SU-DHL-6 (cell line): ENCODE data around the gene HCRTR1.

Source experiments
- H2AFZ ChIP-seq: fragments of 200-600 bp; sonication (generic); 2 replicates; pipeline ENCODE4 v1.6.1; 2014; ENCODE audit warnings: low read depth, mild to moderate bottlenecking, moderate library complexity, mixed read lengths, antibody characterized with exemption, low read length; ENCODE audit not compliant: severe bottlenecking
- H3F3A ChIP-seq: fragments of 200-600 bp; shearing (Covaris generic); 2 replicates; pipeline ENCODE4 v1.6.0; 2016; ENCODE audit warnings: antibody characterized with exemption, mild to moderate bottlenecking; ENCODE audit not compliant: insufficient read depth
- H3K27ac ChIP-seq: fragments of 200-600 bp; sonication (generic); 2 replicates; pipeline ENCODE4 v1.5.1; 2016; ENCODE audit warnings: low read depth, mild to moderate bottlenecking, low read length, moderate library complexity, mixed read lengths
- H3K27me3 ChIP-seq: fragments of 200-600 bp; sonication (generic), shearing (Covaris generic); 2 replicates; pipeline ENCODE4 v1.6.0; 2014; ENCODE audit warnings: mild to moderate bottlenecking, low read length
- H3K36me3 ChIP-seq: fragments of 200-600 bp; sonication (generic); 2 replicates; pipeline ENCODE4 v1.6.1; 2014; ENCODE audit warnings: mild to moderate bottlenecking, low read length, mixed read lengths
- H3K4me2 ChIP-seq: fragments of 300-600, 200-600 bp; shearing (Covaris generic), sonication (generic); 2 replicates; pipeline ENCODE4 v1.6.0; 2014; ENCODE audit warnings: low read length, low read depth, mild to moderate bottlenecking; ENCODE audit not compliant: poor library complexity, severe bottlenecking
- H3K4me3 ChIP-seq: fragments of 200-600 bp; sonication (generic); 2 replicates; pipeline ENCODE4 v1.5.1; 2014; ENCODE audit warnings: antibody characterized with exemption, low read length, mild to moderate bottlenecking, mixed read lengths; ENCODE audit not compliant: insufficient read depth, poor library complexity, severe bottlenecking
- H3K79me2 ChIP-seq: fragments of 200-600 bp; sonication (generic); 2 replicates; pipeline ENCODE4 v1.6.1; 2014; ENCODE audit warnings: mild to moderate bottlenecking, low read length, moderate library complexity; ENCODE audit not compliant: insufficient read depth
- H3K9ac ChIP-seq: fragments of 200-600 bp; sonication (generic); 2 replicates; pipeline ENCODE4 v1.7.0; 2014; ENCODE audit warnings: mild to moderate bottlenecking, low read length
- H3K9me2 ChIP-seq: fragments of 200-600 bp; sonication (generic); replicated peaks from 2 replicates; pipeline ENCODE4 v1.6.1; 2014; ENCODE audit warnings: low read length; ENCODE audit not compliant: insufficient read depth
- H3K9me3 ChIP-seq: fragments of 200-600 bp; sonication (generic); 2 replicates; pipeline ENCODE4 v1.6.1; 2014; ENCODE audit warnings: low read length, mixed read lengths; ENCODE audit not compliant: insufficient read depth
- H4K20me1 ChIP-seq: fragments of 200-600 bp; sonication (generic); 2 replicates; pipeline ENCODE4 v1.6.1; 2014; ENCODE audit warnings: low read depth, mild to moderate bottlenecking, antibody characterized with exemption, low read length, moderate library complexity, mixed read lengths
- EZH2phosphoT487 ChIP-seq: fragments of 200-600 bp; sonication (generic), shearing (Covaris generic); conservative IDR thresholded peaks from 2 replicates; pipeline ENCODE4 v1.6.1; 2018; ENCODE audit warnings: mild to moderate bottlenecking, antibody characterized with exemption, low read length, moderate library complexity, mixed read lengths
- TF ChIP-seq, protein P1 (sequence below): fragments of 200-600 bp; sonication (generic); IDR thresholded peaks from one replicate; pipeline ENCODE4 v1.5.1; 2017; ENCODE audit warnings: antibody characterized with exemption, mild to moderate bottlenecking, low read length, moderate library complexity; ENCODE audit not compliant: insufficient read depth, poor library complexity, severe bottlenecking

HCRTR1 gene

DNA sequence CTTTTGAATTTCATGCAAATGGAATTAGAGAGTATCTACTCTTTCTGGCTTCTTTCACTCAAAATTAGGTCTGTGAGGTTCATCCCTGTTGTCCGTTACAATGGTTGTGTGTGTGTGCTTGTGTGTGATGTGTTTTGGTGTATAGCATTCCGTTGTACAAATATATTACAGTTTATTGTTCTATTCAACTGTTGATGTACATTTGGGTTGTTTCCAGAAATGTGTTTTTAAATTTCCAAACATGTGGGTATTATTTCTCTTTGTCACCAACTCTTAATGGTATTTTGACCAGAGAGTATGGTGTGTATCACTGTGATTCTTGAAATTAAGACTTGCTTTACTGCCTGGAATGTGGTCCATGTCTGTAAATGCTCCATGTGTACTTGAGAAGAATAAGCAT lies 16.8 kb upstream of the HCRTR1 start:
- Histone ChIP-seq H3K9ac (no peak overlapping the region), H3K9me3 (no peaks in the 10 kb centered on the region), H3K27me3 (0 out of 2 replicates have a peak, but pooled peaks cover 3% of the 10 kb centered on the region), H3K4me2 (no peak overlapping the region), H3K36me3 (no peaks in the 10 kb centered on the region), H3F3A (no peaks in the 10 kb centered on the region), H3K27ac (no peak overlapping the region), H2AFZ (no peak overlapping the region), H3K9me2 (no peaks in the 10 kb centered on the region), H3K4me3 (no peak overlapping the region), H3K79me2 (no peaks in the 10 kb centered on the region), H4K20me1 (no peaks in the 10 kb centered on the region)
- TF ChIP-seq, protein P1, sequence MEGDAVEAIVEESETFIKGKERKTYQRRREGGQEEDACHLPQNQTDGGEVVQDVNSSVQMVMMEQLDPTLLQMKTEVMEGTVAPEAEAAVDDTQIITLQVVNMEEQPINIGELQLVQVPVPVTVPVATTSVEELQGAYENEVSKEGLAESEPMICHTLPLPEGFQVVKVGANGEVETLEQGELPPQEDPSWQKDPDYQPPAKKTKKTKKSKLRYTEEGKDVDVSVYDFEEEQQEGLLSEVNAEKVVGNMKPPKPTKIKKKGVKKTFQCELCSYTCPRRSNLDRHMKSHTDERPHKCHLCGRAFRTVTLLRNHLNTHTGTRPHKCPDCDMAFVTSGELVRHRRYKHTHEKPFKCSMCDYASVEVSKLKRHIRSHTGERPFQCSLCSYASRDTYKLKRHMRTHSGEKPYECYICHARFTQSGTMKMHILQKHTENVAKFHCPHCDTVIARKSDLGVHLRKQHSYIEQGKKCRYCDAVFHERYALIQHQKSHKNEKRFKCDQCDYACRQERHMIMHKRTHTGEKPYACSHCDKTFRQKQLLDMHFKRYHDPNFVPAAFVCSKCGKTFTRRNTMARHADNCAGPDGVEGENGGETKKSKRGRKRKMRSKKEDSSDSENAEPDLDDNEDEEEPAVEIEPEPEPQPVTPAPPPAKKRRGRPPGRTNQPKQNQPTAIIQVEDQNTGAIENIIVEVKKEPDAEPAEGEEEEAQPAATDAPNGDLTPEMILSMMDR, result no peak
- TF ChIP-seq EZH2phosphoT487, result no peak

DNA sequence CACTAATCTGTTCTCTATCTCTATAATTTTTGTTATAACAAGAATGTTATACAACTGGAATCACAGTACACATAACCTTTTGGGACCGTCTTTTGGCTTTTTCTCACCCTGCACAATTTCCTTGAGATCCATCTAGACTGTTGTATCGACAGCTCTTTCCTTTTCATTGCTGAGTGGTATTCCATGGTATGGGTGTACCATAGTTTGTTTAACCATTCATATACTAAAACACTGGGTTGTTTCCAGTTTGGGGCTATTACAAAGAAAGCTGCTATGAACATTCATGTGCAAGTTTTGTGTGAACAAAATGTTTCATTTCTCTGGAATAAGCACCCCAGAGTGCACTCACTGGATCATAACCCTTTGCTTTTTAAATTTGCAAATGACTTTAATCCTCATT lies 15.4 kb upstream of the HCRTR1 start:
- H4K20me1 ChIP-seq, result no peaks in the 10 kb centered on the region
- H3K27me3 ChIP-seq, result no peaks in the 10 kb centered on the region
- H3K9ac ChIP-seq, result no peak overlapping the region
- H3K4me2 ChIP-seq, result no peak overlapping the region
- TF ChIP-seq, protein P1, result no peak
- TF ChIP-seq EZH2phosphoT487, result no peak
- no peaks in the 10 kb centered on the region for H3K9me3 ChIP-seq
- H3F3A ChIP-seq, result no peaks in the 10 kb centered on the region
- H3K36me3 ChIP-seq, result no peaks in the 10 kb centered on the region
- H2AFZ ChIP-seq, result no peak overlapping the region
- no peaks in the 10 kb centered on the region for H3K79me2 ChIP-seq
- no peak overlapping the region for H3K4me3 ChIP-seq
- H3K9me2 ChIP-seq, result no peaks in the 10 kb centered on the region
- no peak overlapping the region for H3K27ac ChIP-seq

DNA sequence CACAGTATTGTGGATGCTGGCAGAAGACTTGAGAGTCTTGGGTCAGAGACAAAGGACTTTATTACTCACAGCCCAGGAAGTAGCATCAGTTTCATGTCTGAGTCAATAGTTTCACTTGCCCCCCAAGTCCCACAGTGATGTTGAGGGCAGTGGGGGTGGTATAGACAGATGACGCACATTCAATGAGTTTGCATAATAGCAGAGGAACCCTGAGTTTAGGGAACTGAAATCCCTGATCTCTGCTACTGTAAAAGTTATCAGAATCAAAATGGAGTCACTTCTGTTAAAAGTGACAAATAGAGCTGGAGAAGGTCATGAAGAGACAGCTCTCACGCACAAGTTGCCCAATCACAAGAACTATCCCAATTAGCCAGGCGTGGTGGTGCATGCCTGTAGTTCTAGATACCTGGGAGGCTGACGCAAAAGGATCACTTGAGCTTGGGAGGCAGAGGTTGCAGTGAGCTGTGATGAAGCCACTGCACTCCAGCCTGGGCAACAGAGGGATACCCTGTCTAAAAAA lies 11.5 kb upstream of the HCRTR1 start:
- H3K9me2 ChIP-seq, result no peaks in the 10 kb centered on the region
- TF ChIP-seq EZH2phosphoT487, result no peak
- TF ChIP-seq, protein P1, result no peak
- no peaks in the 10 kb centered on the region for H3K36me3 ChIP-seq
- no peak overlapping the region for H2AFZ ChIP-seq
- H3K27me3 ChIP-seq, result no peaks in the 10 kb centered on the region
- no peak overlapping the region for H3K9ac ChIP-seq
- H4K20me1 ChIP-seq, result no peaks in the 10 kb centered on the region
- no peaks in the 10 kb centered on the region for H3F3A ChIP-seq
- no peak overlapping the region for H3K27ac ChIP-seq
- H3K4me2 ChIP-seq, result no peak overlapping the region
- H3K79me2 ChIP-seq, result no peaks in the 10 kb centered on the region
- no peak overlapping the region for H3K4me3 ChIP-seq
- no peaks in the 10 kb centered on the region for H3K9me3 ChIP-seq

DNA sequence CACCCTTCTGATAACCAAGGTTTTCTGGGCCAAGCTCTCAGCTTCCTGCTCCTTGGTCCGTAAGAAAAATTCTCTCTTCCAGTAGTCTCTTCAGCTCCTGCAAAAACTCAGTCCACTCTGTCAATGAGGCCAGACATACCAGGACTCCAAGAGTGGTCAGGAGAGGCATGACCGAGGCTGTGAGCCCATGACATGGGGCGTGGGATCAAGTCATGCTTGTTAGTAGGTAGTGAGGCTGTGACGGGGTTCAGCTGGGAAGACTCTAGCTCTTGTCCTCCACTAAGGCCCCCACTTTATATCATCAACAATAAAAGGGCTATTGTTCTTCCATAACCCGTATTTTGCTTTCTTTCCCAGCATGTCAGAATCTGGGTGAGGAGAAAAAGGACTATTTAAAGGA lies 10.1 kb upstream of the HCRTR1 start:
- Histone ChIP-seq H3K9me2 (no peaks in the 10 kb centered on the region), H3K27ac (no peak overlapping the region), H3K9ac (no peak overlapping the region), H3K27me3 (no peaks in the 10 kb centered on the region), H2AFZ (no peak overlapping the region), H3K79me2 (no peaks in the 10 kb centered on the region), H3K36me3 (no peaks in the 10 kb centered on the region), H3K4me3 (no peak overlapping the region), H3K9me3 (no peaks in the 10 kb centered on the region), H3K4me2 (no peak overlapping the region), H3F3A (no peaks in the 10 kb centered on the region), H4K20me1 (no peaks in the 10 kb centered on the region)
- no peak for TF ChIP-seq EZH2phosphoT487
- TF ChIP-seq, protein P1, result no peak
